GM12878 (cell line): ENCODE measurements around the gene SYCP3. TPM values are rescaled to one million over a fixed set of nuclear protein-coding genes. Genes with fewer than 3 reads are reported as not detected.

Source experiments
- ATAC-seq: fragments of 200-7000 bp; cut with Tn5 transposase; 3 replicates; pipeline ENCODE4 v1.9.1; 2020; ENCODE audit warnings: mild to moderate bottlenecking, moderate library complexity
- Bru-seq: library from RNA; stranded (reverse); fragments of 400-500 nt; gene quantifications from one replicate; lab custom pipeline; 2021; lab: Mats Ljungman, UMichigan
- BruChase-seq, 2 experiments: library from RNA; stranded (reverse); fragments of 400-500 nt; gene quantifications; one replicate each; lab custom pipeline; 2021; lab: Mats Ljungman, UMichigan
- BruUV-seq: library from RNA; stranded (reverse); fragments of 400-500 nt; replicated peaks from 2 replicates; lab custom pipeline; 2021; lab: Mats Ljungman, UMichigan
- CTCF ChIA-PET: fragments of 300-600 bp; sonication (Branson Sonifier 250); formaldehyde crosslinking; extraction: SDS; loops from one replicate; lab custom pipeline; 2021; ENCODE audit warnings: inconsistent platforms; lab: Yijun Ruan, JAX
- POLR2A ChIA-PET: fragments of 350-600 bp; formaldehyde crosslinking; extraction: SDS; loops from one replicate; lab custom pipeline; 2021; ENCODE audit warnings: inconsistent platforms; lab: Charles Lee
- RAD21 ChIA-PET: fragments of 300-600 bp; sonication (Branson Sonifier 250); formaldehyde crosslinking; loops from one replicate; lab custom pipeline; 2023; ENCODE audit warnings: antibody characterized with exemption; ENCODE audit not compliant: unreplicated experiment; lab: Charles Lee
- SMC1A ChIA-PET: fragments of 300-600 bp; sonication (Branson Sonifier 250); formaldehyde crosslinking; loops from one replicate; lab custom pipeline; 2023; ENCODE audit not compliant: unreplicated experiment, uncharacterized antibody; lab: Charles Lee
- DNase-seq: peaks from one replicate; pipeline ENCODE4 v3.0.0-alpha.2; 2011; ENCODE audit warnings: low read depth, low spot score
- FAIRE-seq: peaks from 3 replicates; lab custom pipeline; 2011; peaks lifted over from hg19 to GRCh38; lab: Jason Lieb, UNC
- H2AFZ ChIP-seq: 2 replicates; pipeline ENCODE4 v1.6.0; 2011; ENCODE audit warnings: low read depth, low read length, control low read depth; ENCODE audit not compliant: control insufficient read depth
- H3K27ac ChIP-seq: 2 replicates; pipeline ENCODE4 v1.5.1; 2011; ENCODE audit warnings: control low read depth; ENCODE audit not compliant: control insufficient read depth, insufficient read depth
- H3K27me3 ChIP-seq, 2 experiments: replicated peaks in 1 of 2; 2 replicates each; pipeline versions ENCODE4 v1.6.0 to v1.6.1; 2011; ENCODE audit warnings: low read length in 1 of 2; ENCODE audit not compliant: control insufficient read depth in 2 of 2, insufficient read depth in 2 of 2
- H3K36me3 ChIP-seq, 2 experiments: 2 replicates each; pipeline ENCODE4 v1.5.1; 2011; ENCODE audit warnings: low read length in 1 of 2; ENCODE audit not compliant: control insufficient read depth in 2 of 2, insufficient read depth in 2 of 2
- H3K4me1 ChIP-seq: 2 replicates; pipeline ENCODE4 v1.6.1; 2011; ENCODE audit warnings: mild to moderate bottlenecking, low read length, moderate library complexity, mixed read lengths; ENCODE audit not compliant: control insufficient read depth, insufficient read depth
- H3K4me2 ChIP-seq: 2 replicates; pipeline ENCODE4 v1.6.0; 2011; ENCODE audit warnings: control low read depth; ENCODE audit not compliant: control insufficient read depth, insufficient read depth
- H3K4me3 ChIP-seq: fragments of 200-600 bp; sonication (generic); 2 replicates; pipeline ENCODE4 v1.5.1; 2016
- H3K79me2 ChIP-seq: 2 replicates; pipeline ENCODE4 v1.6.0; 2011; ENCODE audit warnings: low read length; ENCODE audit not compliant: control insufficient read depth, insufficient read depth
- H3K9ac ChIP-seq: 2 replicates; pipeline ENCODE4 v1.8.0; 2011; ENCODE audit warnings: low read length, control low read depth, mixed read lengths; ENCODE audit not compliant: control insufficient read depth, insufficient read depth
- H3K9me3 ChIP-seq: replicated peaks from 3 replicates; pipeline ENCODE4 v1.5.1; 2011; ENCODE audit warnings: mild to moderate bottlenecking, low read length; ENCODE audit not compliant: control insufficient read depth, insufficient read depth
- H4K20me1 ChIP-seq: 2 replicates; pipeline ENCODE4 v1.6.0; 2011; ENCODE audit not compliant: control insufficient read depth, insufficient read depth
- CBX3 ChIP-seq: fragments of 200-600 bp; sonication (generic); IDR thresholded peaks from 2 replicates; pipeline ENCODE4 v1.6.1; 2016; ENCODE audit warnings: low read depth, borderline replicate concordance
- SRF ChIP-seq, 2 experiments: IDR thresholded peaks; 2 replicates each; pipeline ENCODE4 v1.6.1; 2011; ENCODE audit warnings: low read depth in 2 of 2, low read length in 2 of 2, mild to moderate bottlenecking in 1 of 2, moderate library complexity in 1 of 2
- WGBS: methylation state at CpG from one replicate; pipeline ENCODE4 v1.1.6; 2016; ENCODE audit warnings: low lambda C conversion rate; ENCODE audit not compliant: insufficient replicate concordance, insufficient coverage; ENCODE audit errors: missing lambda C conversion rate; 5-methylcytosine and 5-hydroxymethylcytosine counted together
- in situ Hi-C: fragments of 300-500 bp; cut with MboI; formaldehyde crosslinking; loops from 9 replicates; pipeline ENCODE4 v1.14.3; 2018; ENCODE audit warnings: mixed read lengths
- intact Hi-C: fragments of 100-400 bp; cut with micrococcal nuclease; formaldehyde crosslinking; loops from one replicate; pipeline ENCODE4 v1.14.2; 2022; ENCODE audit not compliant: unreplicated experiment
- long read RNA-seq, 2 experiments: library from polyadenylated mRNA; unstranded; transcript quantifications; one replicate each; pipeline ENCODE4 v2.0.0, GENCODE V29; 2019 to 2020
- polyA minus RNA-seq, 3 experiments: library from RNA; depleted of rRNA, polyadenylated mRNA; stranded (reverse); fragments of >200 nt; gene quantifications; 2 replicates each; pipeline ENCODE4 v1.2.3, GENCODE V29; 2011
- polyA plus RNA-seq, 11 experiments: library from polyadenylated mRNA; depleted of rRNA in 4 of 11; unstranded in 6 of 11; stranded (reverse) in 5 of 11; fragments of >200 nt; fragmentation: Nextera tagmentation in 4 of 11; fragmentation: Illumina TruSeq in 1 of 11; extraction: Ambion mirVana in 4 of 11; extraction: Trizol in 1 of 11; gene quantifications; 1 replicate in 1 of 11; 2 replicates in 10 of 11; pipeline versions ENCODE4 v1.2.1 to v1.2.3, GENCODE V29; 2011 to 2016; ENCODE audit warnings: inconsistent platforms in 2 of 11, missing spikeins in 2 of 11, low read depth in 1 of 11
- total RNA-seq, 4 experiments: library from RNA; depleted of rRNA in 3 of 4; stranded (reverse); fragments of >200 nt in 3 of 4; fragmentation: Illumina TruSeq in 1 of 4; extraction: Trizol in 1 of 4; gene quantifications; 2 replicates each; pipeline versions ENCODE4 v1.2.1 to v1.2.3, GENCODE V29; 2013 to 2021

Gene SYCP3
- total RNA-seq (2013; cell fraction: nucleolus; rRNA removed), result 0.24 and 0.33 TPM in 2 replicates
- total RNA-seq (2014; rRNA removed) (0.17 and 0.54 TPM in 2 replicates), total RNA-seq (2014; rRNA removed; fragmentation: Illumina TruSeq; extraction: Trizol) (0.32 and 0.45 TPM in 2 replicates), total RNA-seq (2021) (0.05 and 0.28 TPM in 2 replicates), polyA plus RNA-seq (2011; rRNA removed) (0.12 and 0.42 TPM in 2 replicates), polyA plus RNA-seq (2014; fragmentation: Illumina TruSeq; extraction: Trizol) (0.15 TPM in 1 of 2 replicates, not detected in the other), polyA plus RNA-seq (2014; fragmentation: Nextera tagmentation; extraction: Ambion mirVana) (under 1 TPM; 0.55 to 0.58 TPM), polyA plus RNA-seq (2014; rRNA removed) (0.13 and 0.24 TPM in 2 replicates), polyA plus RNA-seq (2016; fragmentation: Nextera tagmentation; extraction: Ambion mirVana) (under 1 TPM; 0.08 to 0.25 TPM), polyA minus RNA-seq (2011; rRNA and poly(A)+ RNA removed) (0.31 and 0.37 TPM in 2 replicates), Bru-seq, nascent RNA (percentile 38 among the genes with signal in this experiment), BruChase-seq, experiment 1, labeled RNA remaining after a 6-hour chase (percentile 62 among the genes with signal in this experiment), BruChase-seq, experiment 2, labeled RNA remaining after a 2-hour chase (percentile 64 among the genes with signal in this experiment)
- polyA plus RNA-seq (2011; ENCODE audit: low read depth), result 0.34 TPM
- polyA plus RNA-seq (2011; cell fraction: cytosol; rRNA removed), result 0.03 TPM in 1 of 2 replicates, not detected in the other
- 0.42 and 0.46 TPM in 2 replicates for polyA plus RNA-seq (2011; cell fraction: nucleus; rRNA removed)
- polyA plus RNA-seq (2012), result 0.53 and 0.54 TPM in 2 replicates
- not detected in 2 replicates for polyA minus RNA-seq (2011; cell fraction: cytosol; rRNA and poly(A)+ RNA removed)
- 0.29 and 0.60 TPM in 2 replicates for polyA minus RNA-seq (2011; cell fraction: nucleus; rRNA and poly(A)+ RNA removed)
- long read RNA-seq, experiment 1, result 0 reads
- long read RNA-seq, experiment 2, partial matches to known transcripts, result 0 of 1 reads
- long read RNA-seq, experiment 2, other reads (novel, unspliced or antisense), result 1 of 1 reads

DNA sequence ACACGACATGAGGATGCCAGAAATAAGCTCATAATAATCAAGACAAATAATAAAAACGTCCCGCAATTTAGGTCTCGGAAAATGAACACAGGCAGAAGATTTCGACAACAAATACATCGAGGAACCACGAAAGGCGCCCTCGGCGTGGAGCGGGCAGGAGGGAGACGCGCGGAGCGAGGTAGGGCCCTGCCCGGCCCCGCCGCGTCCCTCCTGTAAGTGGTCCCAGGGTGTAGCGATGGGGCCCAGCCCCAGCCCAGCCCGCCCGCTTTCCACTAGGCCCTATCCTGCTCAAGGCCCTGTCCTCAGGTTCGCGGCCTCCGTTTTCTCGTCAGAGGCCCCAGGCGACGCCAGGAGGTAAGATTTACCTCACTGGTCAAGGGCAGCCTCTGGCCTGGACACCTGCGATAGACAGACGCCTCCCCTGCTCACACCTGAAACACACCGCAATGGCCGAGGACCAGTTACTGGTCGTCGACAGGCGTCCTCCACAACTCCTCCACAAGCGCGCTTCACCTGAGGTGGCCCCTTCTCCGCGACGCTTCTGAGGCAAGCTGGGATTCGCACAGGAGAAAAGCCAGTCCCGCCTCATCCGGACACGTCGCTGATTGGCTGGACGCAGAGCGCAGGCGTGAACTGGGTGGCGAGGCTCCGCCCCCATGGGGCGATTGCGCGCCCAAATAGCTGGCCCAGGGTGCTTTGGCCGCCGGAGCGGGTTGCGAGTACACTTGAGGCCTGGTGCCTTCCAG, at the start of gene SYCP3:
Gene SYCP3, minus strand, starts transcription at position 543 of the 746 bp plus-strand sequence. CDS start 1,527 bp downstream, outside the sequence.
- ChIA-PET RAD21 (no interaction called here), POLR2A (no interaction called here), CTCF (no interaction called here), SMC1A (no interaction called here)
- BruUV-seq, result no TSS peak
- FAIRE-seq, result no peak
- H3K4me2 ChIP-seq, result no peak within 1 kb of the TSS
- no peak within 1 kb of the TSS for H3K27ac ChIP-seq
- intact Hi-C loops (no loop called here), in situ Hi-C loops (no loop called here)
- no peak for TF ChIP-seq SRF (IDR thresholded peaks at IDR 0.05; ENCODE audit: low read depth in 2 of 2, low read length in 2 of 2)
- no peak for TF ChIP-seq CBX3
- H4K20me1 ChIP-seq, result no peaks in the 10 kb centered on the region
- H3K79me2 ChIP-seq, result no peaks in the 10 kb centered on the region
- no peak for DNase-seq
- no peaks in the 10 kb centered on the region for H3K9me3 ChIP-seq
- H3K4me3 ChIP-seq, result no peak within 1 kb of the TSS
- no peak within 1 kb of the TSS for H3K9ac ChIP-seq
- no peak for ATAC-seq
- WGBS, result 98% methylated on average over 38 of the region's 57 CpGs
- H3K4me1 ChIP-seq, result peaks cover 11% of the 10 kb centered on the region
- peaks cover under 1 to 3% of the 10 kb centered on the region in 2 experiments; a peak in 2 of 4 replicates for H3K36me3 ChIP-seq
- H2AFZ ChIP-seq, result no peak within 1 kb of the TSS
- H3K27me3 ChIP-seq, result no peaks in the 10 kb centered on the region
